T-cell (primary cell): ENCODE measurements around the gene LNP1. TPM values are rescaled to one million over a fixed set of nuclear protein-coding genes. Genes with fewer than 3 reads are reported as not detected.
A peak's percentile ranks its signal among the peaks of the same experiment; 100 is the strongest.

ENCODE experiments used
- ATAC-seq, 4 experiments: fragments of 200-7000 bp in 3 of 4; fragments of 150-1000 bp in 1 of 4; cut with Tn5 transposase; replicated peaks in 1 of 4; 1 replicate in 3 of 4; 2 replicates in 1 of 4; pipeline ENCODE4 v1.10.0; 2021; ENCODE audit warnings: moderate library complexity in 3 of 4, mild to moderate bottlenecking in 2 of 4, moderate number of reproducible peaks in 1 of 4
- CTCF ChIA-PET, 2 donors: fragments of 300-600 bp; sonication (Branson Sonifier 250); formaldehyde crosslinking; loops; one replicate each; lab custom pipeline; 2022; ENCODE audit warnings: antibody characterized with exemption in 2 of 2; lab: Charles Lee
- POLR2A ChIA-PET, 2 donors: fragments of 300-600 bp; sonication (Branson Sonifier 250); formaldehyde crosslinking; loops; one replicate each; lab custom pipeline; 2022; ENCODE audit warnings: antibody characterized with exemption in 2 of 2; lab: Charles Lee
- DNase-seq, 35 experiments: peaks; one replicate each; pipeline versions ENCODE4 v3.0.0 to v3.0.0-alpha.2; 2013 to 2023
- H3K27ac ChIP-seq: one replicate; pipeline ENCODE4 v1.5.1; 2013; ENCODE audit warnings: low read length
- H3K27me3 ChIP-seq, 2 experiments: replicated peaks in 1 of 2; 1 replicate in 1 of 2; 2 replicates in 1 of 2; pipeline versions ENCODE4 v1.6.1 to v1.7.0; 2013; ENCODE audit warnings: low read length in 1 of 2, mixed read lengths in 1 of 2; ENCODE audit not compliant: control insufficient read depth in 2 of 2, insufficient read depth in 2 of 2; ENCODE audit errors: extremely low read depth in 1 of 2
- H3K36me3 ChIP-seq, 2 donors: 1 replicate in 1 of 2; 2 replicates in 1 of 2; pipeline versions ENCODE4 v1.6.1 to v1.7.0; 2013; ENCODE audit warnings: low read length in 1 of 2; ENCODE audit not compliant: control insufficient read depth in 2 of 2, insufficient read depth in 1 of 2; ENCODE audit errors: extremely low read depth in 1 of 2
- H3K4me1 ChIP-seq, 2 experiments: 1 replicate in 1 of 2; 2 replicates in 1 of 2; pipeline versions ENCODE4 v1.6.1 to v1.7.0; 2013; ENCODE audit warnings: low read length in 2 of 2, mixed read lengths in 1 of 2; ENCODE audit not compliant: insufficient read depth in 2 of 2, control insufficient read depth in 1 of 2; ENCODE audit errors: extremely low read depth in 1 of 2
- H3K4me3 ChIP-seq, 2 donors: 1 replicate in 1 of 2; 2 replicates in 1 of 2; pipeline versions ENCODE4 v1.5.1 to v1.7.0; 2013; ENCODE audit warnings: mild to moderate bottlenecking in 2 of 2, low read length in 1 of 2, moderate library complexity in 1 of 2; ENCODE audit not compliant: control insufficient read depth in 1 of 2; ENCODE audit errors: extremely low read depth in 1 of 2
- H3K9me3 ChIP-seq: 2 replicates; pipeline ENCODE4 v1.7.0; 2013
- H3K27ac Mint-ChIP-seq, 2 donors: one replicate each; pipeline ENCODE4 v1.8.0; 2020 to 2021; ENCODE audit warnings: mild to moderate bottlenecking in 2 of 2, mixed read lengths in 2 of 2
- H3K27me3 Mint-ChIP-seq, 2 donors: one replicate each; pipeline ENCODE4 v1.8.0; 2021 to 2022; ENCODE audit warnings: mixed read lengths in 2 of 2
- H3K36me3 Mint-ChIP-seq: one replicate; pipeline ENCODE4 v1.8.0; 2021; ENCODE audit warnings: mixed read lengths
- H3K4me1 Mint-ChIP-seq, 3 donors: one replicate each; pipeline ENCODE4 v1.8.0; 2020 to 2022; ENCODE audit warnings: mixed read lengths in 3 of 3, mild to moderate bottlenecking in 1 of 3
- H3K4me3 Mint-ChIP-seq, 3 donors: one replicate each; pipeline ENCODE4 v1.8.0; 2020 to 2022; ENCODE audit warnings: mild to moderate bottlenecking in 3 of 3, mixed read lengths in 3 of 3, moderate library complexity in 3 of 3
- H3K9me3 Mint-ChIP-seq, 3 donors: one replicate each; pipeline ENCODE4 v1.8.0; 2020 to 2022; ENCODE audit warnings: mixed read lengths in 3 of 3
- WGBS: methylation state at CpG from one replicate; pipeline ENCODE4 v1.1.5; 2013; ENCODE audit warnings: missing lambda C conversion rate; ENCODE audit not compliant: insufficient coverage; 5-methylcytosine and 5-hydroxymethylcytosine counted together
- total RNA-seq, 35 experiments: library from RNA in 6 of 35; stranded (reverse) in 6 of 35; fragments of 120-200 nt in 1 of 35; gene quantifications; one replicate each; pipeline versions ENCODE4 v1.2.1 to v1.2.4 and lab custom pipeline; 2013 to 2026

The LNP1 gene
- total RNA-seq, 5 donors from 2014 or later (not counting 1 experiment from before 2014, with no cell fraction given): 0.88 to 1.7 (median 1.4) TPM

DNA sequence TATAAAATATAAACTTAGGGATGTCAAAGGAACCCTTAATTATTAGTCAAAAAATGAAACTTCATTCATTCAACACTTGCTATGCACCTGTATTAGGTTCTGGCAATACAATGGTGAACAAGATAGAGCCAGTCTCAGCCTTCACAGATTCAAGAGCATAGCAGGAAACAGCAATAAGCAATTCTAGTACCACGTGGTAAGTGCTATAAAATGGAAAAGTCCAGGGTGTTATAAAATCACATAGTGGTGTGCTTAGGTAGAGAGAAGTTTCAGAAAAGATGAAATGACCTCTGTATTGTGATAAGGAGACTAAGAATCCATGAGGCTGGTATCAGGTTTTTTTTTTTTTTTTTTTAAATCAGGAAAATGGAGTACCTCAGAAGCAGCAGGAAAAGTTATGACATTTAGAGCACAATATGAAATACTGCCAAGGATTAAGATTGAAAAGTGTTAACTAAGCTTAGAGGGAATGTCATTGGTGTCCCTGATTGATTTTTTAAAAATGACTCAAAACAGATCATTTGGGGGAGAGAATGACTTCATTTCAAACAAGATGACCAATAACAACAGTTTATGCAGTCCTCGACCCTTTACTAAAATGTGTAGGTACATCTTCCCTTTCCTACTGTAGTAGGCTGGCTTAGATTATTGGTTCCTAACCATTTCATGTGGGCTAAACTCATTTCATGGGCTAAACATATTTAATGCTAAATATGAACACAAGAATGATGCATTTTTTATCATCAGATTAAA, 5.5 kb upstream of the LNP1 start:
- Mint-ChIP-seq H3K4me1 (peaks cover 63 to 68% (median 65%) of the 10 kb centered on the region in 3 donors), H3K27ac (no peak overlapping the region), H3K27me3 (no peaks in the 10 kb centered on the region), H3K36me3 (peaks cover 3% of the 10 kb centered on the region), H3K4me3 (no peak overlapping the region), H3K9me3 (no peaks in the 10 kb centered on the region)
- Histone ChIP-seq H3K27me3 (no peaks in the 10 kb centered on the region), H3K9me3 (no peaks in the 10 kb centered on the region), H3K36me3 (peaks cover 0 to 2% of the 10 kb centered on the region in 2 donors), H3K4me3 (no peak overlapping the region), H3K27ac (no peak overlapping the region), H3K4me1 (peaks cover 12 to 19% of the 10 kb centered on the region in 2 experiments)
- ChIA-PET CTCF (interaction anchor here (0.6 kb wide), 3 partner anchors 7 to 196 kb away, joined by 3 to 6 read pairs (median 3); no protein-coding TSS in a partner anchor), POLR2A (interaction anchor here in 1 of 2 donors (0.6 to 0.7 kb wide), 2 partner anchors 97 to 1469 kb away, joined by 6 to 7 read pairs; no protein-coding TSS in a partner anchor)
- 20% methylated on average over 1 of the region's 2 CpGs for WGBS
- ATAC-seq (no peak), DNase-seq (no peak)

DNA sequence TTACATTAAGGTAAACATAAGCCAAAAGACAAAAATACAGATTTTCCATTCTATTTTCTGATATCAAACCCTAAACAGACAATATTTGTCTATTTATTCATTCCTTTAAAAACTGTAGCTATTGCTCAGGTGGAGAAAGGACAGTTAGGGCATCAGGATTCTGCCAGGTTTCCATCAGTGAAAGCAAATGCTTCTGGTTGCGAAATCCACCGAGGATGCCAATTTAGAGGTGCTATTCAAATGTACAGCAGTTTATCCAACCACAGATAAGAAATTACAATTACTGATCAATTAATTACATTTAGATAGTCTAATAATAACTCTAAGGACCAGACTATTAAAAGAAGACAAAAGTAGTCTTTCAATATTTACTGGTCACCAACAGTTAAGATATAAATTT, 4.4 kb upstream of the LNP1 start:
- H3K4me3 Mint-ChIP-seq: no peak overlapping the region

DNA sequence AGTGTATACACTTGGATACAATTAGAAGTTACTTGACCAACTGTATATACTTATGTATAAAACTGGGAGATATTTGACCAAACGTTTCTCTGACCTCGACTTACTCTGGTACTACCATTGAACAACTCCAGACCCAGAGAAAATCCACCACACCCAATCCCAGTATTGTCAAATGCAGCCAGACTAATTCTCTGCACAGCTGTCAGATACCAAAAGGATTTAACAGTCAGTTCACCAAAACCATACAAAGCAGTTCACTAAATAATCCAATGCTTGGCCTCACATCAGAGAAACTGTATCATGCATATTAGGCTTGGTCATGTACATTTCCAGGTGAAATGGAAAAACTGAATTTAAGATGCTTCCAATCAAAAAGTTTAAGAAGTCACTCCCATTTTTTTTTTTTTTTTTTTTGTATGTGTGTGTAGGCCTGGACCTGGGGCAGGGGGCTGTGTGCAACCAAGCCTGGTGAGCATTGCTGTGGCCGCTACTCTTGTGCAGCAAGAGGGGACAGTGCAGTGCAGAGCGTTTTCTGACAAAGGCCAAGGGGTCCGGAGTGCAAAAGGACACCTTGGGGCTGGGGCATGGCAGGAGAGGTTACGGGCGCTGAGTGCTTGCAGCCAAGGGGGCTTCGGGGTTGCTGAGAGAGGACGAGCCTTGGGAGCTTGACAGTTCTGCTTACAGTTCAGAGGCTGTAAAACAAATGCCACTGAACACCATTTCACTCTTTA, 1.8 kb upstream of the LNP1 start:
- Mint-ChIP-seq H3K9me3 (no peaks in the 10 kb centered on the region), H3K4me3 (peak overlapping the region; percentile 93 to 98 (median 94)), H3K27me3 (no peaks in the 10 kb centered on the region), H3K27ac (peak overlapping the region in 1 of 2 donors; percentile 41), H3K4me1 (peaks cover 73 to 75% (median 75%) of the 10 kb centered on the region in 3 donors), H3K36me3 (no peaks in the 10 kb centered on the region)
- peak overlapping the region; percentile 77 to 99 for H3K4me3 ChIP-seq
- no peaks in the 10 kb centered on the region for H3K27me3 ChIP-seq
- POLR2A ChIA-PET: interaction anchor here (0.6 to 1.1 kb wide), 3 partner anchors 12 to 311 kb away, joined by 3 to 4 read pairs (median 3); no protein-coding TSS in a partner anchor
- CTCF ChIA-PET: interaction anchor here (0.7 to 1.0 kb wide), 3 partner anchors 10 to 311 kb away, joined by 3 to 5 read pairs (median 3); no protein-coding TSS in a partner anchor
- no peak overlapping the region for H3K27ac ChIP-seq
- ATAC-seq (no peak), DNase-seq (no peak)
- no peaks in the 10 kb centered on the region for H3K36me3 ChIP-seq
- WGBS: 100% methylated on average over 1 of the region's 9 CpGs
- peaks cover 23 to 28% of the 10 kb centered on the region in 2 experiments for H3K4me1 ChIP-seq
- H3K9me3 ChIP-seq: no peaks in the 10 kb centered on the region

More for the DNA sequence above, 4.4 kb upstream of the LNP1 start:
- Mint-ChIP-seq H3K4me1 (peaks cover 67 to 69% (median 68%) of the 10 kb centered on the region in 3 donors), H3K9me3 (no peaks in the 10 kb centered on the region), H3K27me3 (no peaks in the 10 kb centered on the region), H3K27ac (no peak overlapping the region), H3K36me3 (peaks cover 3% of the 10 kb centered on the region)
- Histone ChIP-seq H3K9me3 (no peaks in the 10 kb centered on the region), H3K27ac (no peak overlapping the region), H3K4me3 (no peak overlapping the region), H3K4me1 (peaks cover 12 to 19% of the 10 kb centered on the region in 2 experiments), H3K36me3 (no peaks in the 10 kb centered on the region), H3K27me3 (no peaks in the 10 kb centered on the region)
- no peak for ATAC-seq
- no CpG with 5 or more reads among the region's 2 CpGs for WGBS
- POLR2A ChIA-PET: no interaction called here
- CTCF ChIA-PET: no interaction called here
- no peak for DNase-seq

DNA sequence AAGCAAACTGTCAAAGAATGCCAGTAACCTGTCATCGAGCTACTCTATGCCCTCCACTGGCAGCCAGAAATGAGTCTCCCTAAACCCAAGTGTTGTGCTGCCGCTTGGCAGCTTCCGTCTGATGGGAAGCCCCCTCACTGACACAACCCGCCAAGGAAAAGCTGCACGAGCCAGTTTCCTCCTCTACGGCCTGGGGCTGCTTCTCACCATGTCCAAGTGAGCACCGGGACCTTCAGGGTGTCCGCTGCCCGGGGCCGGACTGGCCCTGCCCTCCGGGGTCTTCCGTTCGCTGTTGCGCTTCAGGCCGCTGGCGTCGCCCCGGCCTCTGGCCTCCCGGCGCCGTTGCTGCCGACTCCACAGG, 940 bp upstream of the LNP1 start:
- peak overlapping the region; percentile 77 to 99 for H3K4me3 ChIP-seq
- no peaks in the 10 kb centered on the region for H3K27me3 ChIP-seq
- no peaks in the 10 kb centered on the region for H3K9me3 ChIP-seq
- peak overlapping the region; percentile 65 to 79 for H3K27ac Mint-ChIP-seq
- CTCF ChIA-PET: interaction anchor here (0.5 to 1.1 kb wide), 4 partner anchors 15 to 514 kb away, joined by 3 read pairs; no protein-coding TSS in a partner anchor
- H3K4me1 Mint-ChIP-seq: peaks cover 73 to 81% (median 76%) of the 10 kb centered on the region in 3 donors
- POLR2A ChIA-PET: interaction anchor here (0.5 to 1.6 kb wide), 4 partner anchors 13 to 1288 kb away, joined by 3 to 9 read pairs (median 4); no protein-coding TSS in a partner anchor
- no peaks in the 10 kb centered on the region for H3K27me3 Mint-ChIP-seq
- H3K4me3 Mint-ChIP-seq: peak overlapping the region; percentile 93 to 98 (median 94)
- no peaks in the 10 kb centered on the region for H3K36me3 Mint-ChIP-seq
- under 1% methylated on average over 22 of the region's 22 CpGs for WGBS
- no peaks in the 10 kb centered on the region for H3K36me3 ChIP-seq
- peak overlapping the region; percentile 61 for H3K27ac ChIP-seq
- H3K4me1 ChIP-seq: peaks cover 23 to 28% of the 10 kb centered on the region in 2 experiments
- peak in 34 of 35 experiments; percentile 1 to 65 (median 38) for DNase-seq
- no peaks in the 10 kb centered on the region for H3K9me3 Mint-ChIP-seq
- ATAC-seq: peak in 1 of 4 experiments; percentile 28

DNA sequence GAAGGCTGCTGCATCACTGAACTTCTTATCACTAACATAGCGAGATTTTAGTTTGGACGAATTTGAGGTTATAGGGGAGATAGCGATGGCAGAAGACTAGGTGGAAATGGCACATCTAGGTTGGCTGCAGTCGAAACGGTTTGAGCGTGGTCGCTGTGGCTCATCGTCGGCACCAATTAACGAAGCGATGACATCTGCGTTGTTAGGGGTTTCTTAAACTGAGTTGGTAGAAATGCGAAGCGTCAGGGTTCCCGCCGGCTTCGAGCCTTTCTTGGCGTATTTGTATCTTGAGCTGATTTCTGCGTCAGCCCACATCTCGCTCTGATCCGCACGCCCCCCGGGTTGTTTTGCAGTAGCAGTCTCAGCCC, 319 bp downstream of the LNP1 start:
- Histone ChIP-seq H3K27ac (peak overlapping the region; percentile 87), H3K36me3 (no peaks in the 10 kb centered on the region), H3K4me1 (peaks cover 19 to 28% of the 10 kb centered on the region in 2 experiments), H3K27me3 (no peaks in the 10 kb centered on the region), H3K4me3 (peak overlapping the region; percentile 77 to 99), H3K9me3 (no peaks in the 10 kb centered on the region)
- ChIA-PET CTCF (interaction anchor here in 1 of 2 donors (0.5 to 1.4 kb wide), 7 partner anchors 9 to 570 kb away, joined by 3 to 6 read pairs (median 4); partner anchors contain the start of gene TBC1D23), POLR2A (interaction anchor here (0.6 to 2.0 kb wide), 12 partner anchors 10 to 1796 kb away, joined by 3 to 4 read pairs (median 4); partner anchors contain the start of genes NIT2 (in 1 of the 2) and TBC1D23 (in 1 of the 2))
- Mint-ChIP-seq H3K36me3 (no peaks in the 10 kb centered on the region), H3K4me1 (peaks cover 65 to 78% (median 67%) of the 10 kb centered on the region in 3 donors), H3K9me3 (no peaks in the 10 kb centered on the region), H3K4me3 (peak overlapping the region; percentile 93 to 98 (median 94)), H3K27ac (peak overlapping the region; percentile 93 to 96), H3K27me3 (no peaks in the 10 kb centered on the region)
- 3% methylated on average over 22 of the region's 23 CpGs for WGBS
- DNase-seq (peak in 32 of 35 experiments; percentile 34 to 75 (median 56)), ATAC-seq (peak; percentile 17 to 39 (median 26))
